ENCODE results near the gene HTT. TPM values are rescaled to one million over a fixed set of nuclear protein-coding genes. Genes with fewer than 3 reads are reported as not detected.

Gene HTT
- total and polyA plus RNA-seq, 9 of the 15 experiments (the other 6 are each of a cell fraction or from before 2014, with no cell fraction given): 0.66 to 31.6 (median 14.7) TPM

DNA sequence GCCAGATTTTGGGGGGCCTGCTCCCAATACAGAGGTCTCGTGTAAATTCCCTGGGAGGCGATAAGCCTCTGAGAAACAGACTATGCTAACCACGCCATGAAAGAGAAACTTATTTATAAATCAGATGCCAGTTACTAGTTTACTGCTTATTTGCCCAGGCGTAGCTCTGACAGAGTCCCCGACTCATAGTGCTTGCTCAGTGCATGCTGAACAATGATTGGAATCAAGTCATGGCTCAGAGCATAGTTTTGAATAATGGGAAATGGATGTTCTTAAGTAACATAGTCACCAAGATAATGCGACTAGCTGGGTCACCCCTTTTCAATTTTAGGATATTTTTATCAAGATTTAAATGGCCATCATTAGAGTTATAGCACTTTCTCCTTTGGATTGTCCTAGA, 39.9 kb downstream of the HTT start:
- in situ Hi-C loops (cut with MboI) (no loop called here), intact Hi-C loops (cut with micrococcal nuclease) (no loop called here)
- peaks cover 4% of the 10 kb centered on the region for H3K9me1 ChIP-seq (ENCODE audit: control insufficient read depth, insufficient read depth, low read length)
- H3K4me2 ChIP-seq (ENCODE audit: insufficient read depth, low read length): no peak overlapping the region
- FAIRE-seq (no peak), DNase-seq (ENCODE audit: extremely low read depth in 1 of 4, low spot score in 3 of 4) (no peak), ATAC-seq (no peak)
- H3K9ac ChIP-seq (ENCODE audit: insufficient read depth in 1 of 2, low read depth in 2 of 2, low read length in 2 of 2): no peak overlapping the region
- H3K9me3 ChIP-seq (replicated peaks; ENCODE audit: control insufficient read depth, insufficient read depth, low read depth, low read length): no peaks in the 10 kb centered on the region
- H2AFZ ChIP-seq (ENCODE audit: low read depth, low read length): no peak overlapping the region
- POLR2A ChIA-PET: no interaction called here
- CTCF ChIA-PET (ENCODE audit: low intra/inter-chr PET ratio): no interaction called here
- H3K27ac ChIP-seq (ENCODE audit: extremely low read depth, low read depth, low read length): no peak overlapping the region
- whole genome bisulfite sequencing (ENCODE audit: insufficient coverage, low coverage, missing lambda C conversion rate): 94% methylated on average over 6 of the region's 6 CpGs
- no peaks in the 10 kb centered on the region for H3K4me1 ChIP-seq (replicated peaks in 1 of 2; ENCODE audit: control insufficient read depth in 2 of 2, insufficient read depth in 2 of 2, low read length in 2 of 2)
- no peaks in the 10 kb centered on the region for H4K20me1 ChIP-seq (replicated peaks; ENCODE audit: control insufficient read depth, insufficient read depth, low read length)
- no TSS peak for BruUV-seq (replicated peaks)
- no peaks in the 10 kb centered on the region; a peak in 1 of 5 replicates for H3K27me3 ChIP-seq (ENCODE audit: control insufficient read depth in 2 of 2, insufficient read depth in 2 of 2, low read length in 2 of 2)
- no peaks in the 10 kb centered on the region for H3K79me2 ChIP-seq (ENCODE audit: control insufficient read depth, insufficient read depth, low read length)
- H3K36me3 ChIP-seq (ENCODE audit: control insufficient read depth, insufficient read depth, low read length): peaks cover 51% of the 10 kb centered on the region
- H3K4me3 ChIP-seq: no peak overlapping the region
- no peak for TF ChIP-seq NFATC3 (IDR thresholded peaks at IDR 0.05)
- no peak for TF ChIP-seq POLR2H (tag; IDR thresholded peaks at IDR 0.05; ENCODE audit: low read depth)
- no peak for TF ChIP-seq ZNF584 (CRISPR knock-in tag; IDR thresholded peaks at IDR 0.05; ENCODE audit: low read depth)
- no peak for TF ChIP-seq ZNF407 (IDR thresholded peaks at IDR 0.05; ENCODE audit: low read depth)
- TF ChIP-seq E2F8 (IDR thresholded peaks at IDR 0.05; ENCODE audit: low read depth, partially characterized antibody): no peak
- no peak for TF ChIP-seq PHB2 (IDR thresholded peaks at IDR 0.05; ENCODE audit: low read depth)
- TF ChIP-seq, protein P1, sequence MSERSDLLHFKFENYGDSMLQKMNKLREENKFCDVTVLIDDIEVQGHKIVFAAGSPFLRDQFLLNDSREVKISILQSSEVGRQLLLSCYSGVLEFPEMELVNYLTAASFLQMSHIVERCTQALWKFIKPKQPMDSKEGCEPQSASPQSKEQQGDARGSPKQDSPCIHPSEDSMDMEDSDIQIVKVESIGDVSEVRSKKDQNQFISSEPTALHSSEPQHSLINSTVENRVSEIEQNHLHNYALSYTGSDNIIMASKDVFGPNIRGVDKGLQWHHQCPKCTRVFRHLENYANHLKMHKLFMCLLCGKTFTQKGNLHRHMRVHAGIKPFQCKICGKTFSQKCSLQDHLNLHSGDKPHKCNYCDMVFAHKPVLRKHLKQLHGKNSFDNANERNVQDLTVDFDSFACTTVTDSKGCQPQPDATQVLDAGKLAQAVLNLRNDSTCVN (CRISPR knock-in tag; IDR thresholded peaks at IDR 0.05): no peak
- TF ChIP-seq MLX (CRISPR knock-in tag; conservative IDR thresholded peaks at IDR 0.05): no peak
- TF ChIP-seq CHD4 (IDR thresholded peaks at IDR 0.05; ENCODE audit: insufficient read depth, insufficient replicate concordance, low read depth, low read length, poor library complexity, severe bottlenecking): no peak
